Liver (tissue), 9 donors: ENCODE results near the gene UBASH3B. TPM values are rescaled to one million over a fixed set of nuclear protein-coding genes. Genes with fewer than 3 reads are reported as not detected.
"Not testable (repeated sequence)": the region's sequence is repeated elsewhere in the genome, so short reads cannot be mapped to it uniquely, and the experiment has no call there.

ENCODE experiments used
- DNase-seq: peaks from one replicate; pipeline ENCODE4 v3.0.0-alpha.2; 2017; ENCODE audit warnings: low spot score
- H3K27ac ChIP-seq, 2 donors: one replicate each; pipeline ENCODE4 v1.7.0; 2013; ENCODE audit warnings: inconsistent platforms in 2 of 2, low read length in 2 of 2, control low read depth in 1 of 2, low read depth in 1 of 2, mild to moderate bottlenecking in 1 of 2
- H3K27me3 ChIP-seq, 4 donors: one replicate each; pipeline versions ENCODE4 v1.6.1 to v1.7.0; 2013; ENCODE audit warnings: low read length in 3 of 4, inconsistent platforms in 1 of 4, mild to moderate bottlenecking in 1 of 4, moderate library complexity in 1 of 4; ENCODE audit not compliant: control insufficient read depth in 4 of 4, insufficient read depth in 4 of 4
- H3K36me3 ChIP-seq, 4 donors: one replicate each; pipeline versions ENCODE4 v1.6.1 to v1.7.0; 2013; ENCODE audit warnings: low read length in 3 of 4, mild to moderate bottlenecking in 3 of 4, low read depth in 1 of 4, moderate library complexity in 1 of 4; ENCODE audit not compliant: control insufficient read depth in 4 of 4, insufficient read depth in 3 of 4
- H3K4me1 ChIP-seq, 4 donors: one replicate each; pipeline versions ENCODE4 v1.6.1 to v1.7.0; 2013; ENCODE audit warnings: low read length in 3 of 4, mild to moderate bottlenecking in 3 of 4, moderate library complexity in 1 of 4; ENCODE audit not compliant: control insufficient read depth in 4 of 4, insufficient read depth in 4 of 4
- H3K4me3 ChIP-seq, 3 donors: one replicate each; pipeline versions ENCODE4 v1.6.1 to v1.7.0; 2013; ENCODE audit warnings: low read length in 3 of 3, control low read depth in 1 of 3, low read depth in 1 of 3, mild to moderate bottlenecking in 1 of 3
- H3K9ac ChIP-seq, 2 donors: one replicate each; pipeline ENCODE4 v1.7.0; 2013; ENCODE audit warnings: low read length in 2 of 2, mild to moderate bottlenecking in 2 of 2, moderate library complexity in 2 of 2, control low read depth in 1 of 2, low read depth in 1 of 2
- H3K9me3 ChIP-seq, 4 donors: one replicate each; pipeline versions ENCODE4 v1.6.1 to v1.7.0; 2013; ENCODE audit warnings: low read length in 3 of 4; ENCODE audit not compliant: control insufficient read depth in 4 of 4
- FOXA2 ChIP-seq: IDR thresholded peaks from 2 replicates; pipeline ENCODE4 v1.6.1; 2016; ENCODE audit warnings: antibody characterized with exemption
- GABPA ChIP-seq, 2 donors: IDR thresholded peaks in 1 of 2; conservative IDR thresholded peaks in 1 of 2; 2 replicates each; pipeline ENCODE4 v1.6.1; 2016; ENCODE audit warnings: antibody characterized with exemption in 2 of 2, mild to moderate bottlenecking in 1 of 2, moderate library complexity in 1 of 2
- HNF4A ChIP-seq, 2 donors: conservative IDR thresholded peaks; 2 replicates each; pipeline ENCODE4 v1.6.1; 2016; ENCODE audit warnings: antibody characterized with exemption in 2 of 2, mild to moderate bottlenecking in 2 of 2
- HNF4G ChIP-seq: IDR thresholded peaks from 2 replicates; pipeline ENCODE4 v1.6.1; 2016; ENCODE audit warnings: antibody characterized with exemption
- RAD21 ChIP-seq, 2 donors: IDR thresholded peaks; 2 replicates each; pipeline ENCODE4 v1.6.1; 2016; ENCODE audit warnings: antibody characterized with exemption in 2 of 2, mild to moderate bottlenecking in 2 of 2
- RXRA ChIP-seq, 2 donors: IDR thresholded peaks; 2 replicates each; pipeline ENCODE4 v1.6.1; 2017 to 2018; ENCODE audit warnings: antibody characterized with exemption in 2 of 2, mild to moderate bottlenecking in 1 of 2
- YY1 ChIP-seq: IDR thresholded peaks from 2 replicates; pipeline ENCODE4 v1.6.1; 2016; ENCODE audit warnings: antibody characterized with exemption, mild to moderate bottlenecking
- WGBS: extraction: QIAGEN DNeasy Blood & Tissue Kit; methylation state at CpG from one replicate; pipeline ENCODE4 v1.1.7; 2013; 5-methylcytosine and 5-hydroxymethylcytosine counted together
- polyA plus RNA-seq, 2 donors: library from polyadenylated mRNA; stranded (reverse) in 1 of 2; unstranded in 1 of 2; fragments of 200-250 nt in 1 of 2; fragments of >200 nt in 1 of 2; fragmentation: Nextera tagmentation in 1 of 2; extraction: Ambion mirVana in 1 of 2; gene quantifications; one replicate each; pipeline versions ENCODE4 v1.2.1 to v1.2.3, GENCODE V29; 2013 to 2015
- total RNA-seq, 2 donors: library from RNA; depleted of rRNA; stranded (reverse); fragments of >200 nt; gene quantifications; one replicate each; pipeline ENCODE4 v1.2.3, GENCODE V29; 2014
- TF ChIP-seq, protein P1 (sequence below): IDR thresholded peaks from 2 replicates; pipeline ENCODE4 v1.6.1; 2016; ENCODE audit warnings: antibody characterized with exemption
- TF ChIP-seq, protein P2 (sequence below): fragments of 150-350 bp; IDR thresholded peaks from 2 replicates; pipeline ENCODE4 v1.5.1; 2017; ENCODE audit warnings: improper control_type of control experiment, low read depth, low read length; ENCODE audit not compliant: missing input control
- donor health status: healthy.
- donor health status: healthy.
- donor health status: healthy.
- donor health status: healthy.
- donor health status: healthy.

The UBASH3B gene
- total and polyA plus RNA-seq, 4 donors = 0.48 to 5.5 (median 2.5) TPM

DNA sequence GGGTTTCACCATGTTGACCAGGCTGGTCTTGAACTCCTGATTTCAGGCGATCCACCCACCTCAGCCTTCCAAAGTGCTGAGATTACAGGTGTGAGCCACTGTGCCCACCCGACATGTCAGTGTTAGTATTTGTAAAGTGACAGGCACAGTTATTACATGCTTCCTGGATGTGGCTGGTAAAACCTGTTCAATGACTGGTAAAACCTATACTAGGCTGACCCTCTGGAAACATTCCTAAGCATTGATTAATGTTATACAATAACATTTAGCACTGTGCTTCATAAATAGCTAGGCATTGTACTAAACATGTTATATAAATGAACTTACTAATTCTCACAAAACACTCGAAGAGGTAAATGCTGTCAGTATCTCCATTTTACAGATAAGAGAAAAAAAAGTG, 206.1 kb downstream of the UBASH3B start:
- Histone ChIP-seq H3K9me3 (no peaks in the 10 kb centered on the region), H3K4me1 (no peaks in the 10 kb centered on the region), H3K36me3 (no peaks in the 10 kb centered on the region), H3K27me3 (peaks cover 0 to 6% (median 0%) of the 10 kb centered on the region in 4 donors), H3K4me3 (no peak overlapping the region), H3K27ac (no peak overlapping the region), H3K9ac (no peak overlapping the region)
- 51% methylated on average over 3 of the region's 3 CpGs for WGBS
- no peak for TF ChIP-seq HNF4G
- TF ChIP-seq, protein P1, sequence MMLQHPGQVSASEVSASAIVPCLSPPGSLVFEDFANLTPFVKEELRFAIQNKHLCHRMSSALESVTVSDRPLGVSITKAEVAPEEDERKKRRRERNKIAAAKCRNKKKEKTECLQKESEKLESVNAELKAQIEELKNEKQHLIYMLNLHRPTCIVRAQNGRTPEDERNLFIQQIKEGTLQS = no peak
- no peak for TF ChIP-seq GABPA (IDR thresholded peaks at IDR 0.05 in 1 of 2, conservative IDR thresholded peaks at IDR 0.05 in 1 of 2)
- TF ChIP-seq, protein P2, sequence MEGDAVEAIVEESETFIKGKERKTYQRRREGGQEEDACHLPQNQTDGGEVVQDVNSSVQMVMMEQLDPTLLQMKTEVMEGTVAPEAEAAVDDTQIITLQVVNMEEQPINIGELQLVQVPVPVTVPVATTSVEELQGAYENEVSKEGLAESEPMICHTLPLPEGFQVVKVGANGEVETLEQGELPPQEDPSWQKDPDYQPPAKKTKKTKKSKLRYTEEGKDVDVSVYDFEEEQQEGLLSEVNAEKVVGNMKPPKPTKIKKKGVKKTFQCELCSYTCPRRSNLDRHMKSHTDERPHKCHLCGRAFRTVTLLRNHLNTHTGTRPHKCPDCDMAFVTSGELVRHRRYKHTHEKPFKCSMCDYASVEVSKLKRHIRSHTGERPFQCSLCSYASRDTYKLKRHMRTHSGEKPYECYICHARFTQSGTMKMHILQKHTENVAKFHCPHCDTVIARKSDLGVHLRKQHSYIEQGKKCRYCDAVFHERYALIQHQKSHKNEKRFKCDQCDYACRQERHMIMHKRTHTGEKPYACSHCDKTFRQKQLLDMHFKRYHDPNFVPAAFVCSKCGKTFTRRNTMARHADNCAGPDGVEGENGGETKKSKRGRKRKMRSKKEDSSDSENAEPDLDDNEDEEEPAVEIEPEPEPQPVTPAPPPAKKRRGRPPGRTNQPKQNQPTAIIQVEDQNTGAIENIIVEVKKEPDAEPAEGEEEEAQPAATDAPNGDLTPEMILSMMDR = no peak
- no peak for TF ChIP-seq YY1
- DNase-seq = no peak

DNA sequence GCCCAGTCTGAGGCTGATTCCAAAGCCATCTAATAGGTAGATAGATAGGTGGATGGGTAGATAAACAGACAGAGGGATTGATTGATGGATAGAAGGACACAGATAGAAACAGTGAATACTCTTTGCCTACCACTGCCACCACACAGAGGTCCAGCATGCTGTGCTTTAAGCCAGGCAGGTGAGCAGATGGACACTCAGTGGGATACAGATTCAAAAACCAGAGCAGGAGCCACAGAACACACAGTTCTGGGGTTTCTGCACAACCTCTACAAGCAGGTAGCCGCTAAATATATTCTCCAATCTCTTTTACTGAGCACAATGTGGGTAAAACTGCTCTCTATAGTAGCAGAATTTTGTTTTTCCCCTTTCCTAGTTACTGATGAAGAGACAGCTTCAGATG, 206.6 kb downstream of the UBASH3B start:
- WGBS = 77% methylated on average over 1 of the region's 1 CpG
- Histone ChIP-seq H3K27me3 (peaks cover 0 to 6% (median 0%) of the 10 kb centered on the region in 4 donors), H3K27ac (no peak overlapping the region), H3K4me1 (no peaks in the 10 kb centered on the region), H3K4me3 (no peak overlapping the region), H3K9ac (no peak overlapping the region), H3K36me3 (no peaks in the 10 kb centered on the region), H3K9me3 (no peaks in the 10 kb centered on the region)
- no peak for DNase-seq
- TF ChIP-seq RXRA (IDR thresholded peaks at IDR 0.05) = no peak
- no peak for TF ChIP-seq HNF4A (conservative IDR thresholded peaks at IDR 0.05)
- TF ChIP-seq GABPA (IDR thresholded peaks at IDR 0.05 in 1 of 2, conservative IDR thresholded peaks at IDR 0.05 in 1 of 2) = no peak

DNA sequence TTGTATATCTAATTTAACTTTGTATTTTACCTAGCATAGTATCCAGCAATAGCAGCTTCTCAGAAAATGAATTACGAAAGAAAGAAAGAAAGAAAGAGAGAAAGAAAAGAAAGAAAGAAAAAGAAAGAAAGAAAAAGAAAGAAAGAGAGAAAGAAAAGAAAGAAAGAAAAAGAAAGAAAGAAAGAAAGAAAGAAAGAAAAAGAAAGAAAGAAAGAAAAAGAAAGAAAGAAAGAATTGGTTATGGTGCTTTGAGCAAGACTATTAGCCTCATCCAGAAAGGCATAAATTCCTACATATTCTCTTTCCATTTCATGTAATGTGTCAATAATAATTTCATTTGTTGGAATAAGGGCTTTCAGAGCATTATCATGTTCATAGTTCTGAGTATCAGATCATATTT, 207.6 kb downstream of the UBASH3B start:
- not testable (repeated sequence) for H3K9ac ChIP-seq, H3K27me3 ChIP-seq, H3K9me3 ChIP-seq, H3K4me3 ChIP-seq, DNase-seq, H3K27ac ChIP-seq, H3K36me3 ChIP-seq, H3K4me1 ChIP-seq
- 56% methylated on average over 1 of the region's 1 CpG for WGBS

DNA sequence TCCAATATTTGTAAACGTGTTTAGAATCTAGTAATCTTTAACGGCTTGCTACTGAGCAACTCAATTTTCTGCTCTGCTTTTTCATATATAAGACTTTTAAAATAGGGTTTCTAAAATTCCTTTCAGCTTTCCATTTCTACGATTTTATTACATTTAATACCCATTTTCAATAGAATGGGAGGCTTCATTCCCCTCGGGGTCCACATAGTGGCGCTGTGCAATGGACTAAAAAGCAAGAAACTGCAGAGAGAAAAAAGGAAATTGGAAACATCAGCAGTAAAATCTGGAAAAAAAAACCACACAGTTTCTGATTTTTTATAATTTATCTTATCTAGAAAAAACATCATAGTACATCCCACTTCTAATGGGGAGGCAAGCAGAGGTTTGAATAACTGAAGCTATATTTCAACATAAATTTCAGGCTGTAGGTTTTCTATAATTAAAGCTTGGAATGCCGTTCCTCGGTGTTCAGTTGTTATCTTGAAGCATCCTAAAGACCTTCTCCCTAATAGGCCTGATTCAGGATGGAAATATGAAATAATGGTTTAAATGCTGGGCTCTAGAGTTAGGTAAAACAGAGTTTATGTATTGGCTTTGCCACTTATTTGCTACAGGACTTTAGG, 208.3 kb downstream of the UBASH3B start:
- Histone ChIP-seq H3K9ac (no peak overlapping the region), H3K4me1 (no peaks in the 10 kb centered on the region), H3K27me3 (peaks cover 0 to 10% (median 0%) of the 10 kb centered on the region in 4 donors), H3K27ac (no peak overlapping the region), H3K9me3 (no peaks in the 10 kb centered on the region), H3K36me3 (no peaks in the 10 kb centered on the region), H3K4me3 (no peak overlapping the region)
- WGBS = 31% methylated on average over 7 of the region's 7 CpGs
- no peak for DNase-seq
- TF ChIP-seq RXRA (IDR thresholded peaks at IDR 0.05) = no peak
- TF ChIP-seq HNF4G = no peak
- TF ChIP-seq FOXA2 = no peak
- TF ChIP-seq, protein P2 = peak; percentile 76
- TF ChIP-seq RAD21 (IDR thresholded peaks at IDR 0.05) = peak; percentile 77 to 83
